ENCODE data around the gene FCMR.

FCMR gene

GRCh38 chr1:206946261-206946660 is 24.5 kb upstream of the FCMR start, which contains the start of gene PIGR:
Gene PIGR, minus strand, starts transcription at chr1:206946466. Its CDS starts 5,935 bp downstream, at chr1:206940531.
- ATAC-seq (ENCODE audit: low read depth), result no peak
- Histone ChIP-seq H3K9me3 (ENCODE audit: severe bottlenecking) (no peaks in the 10 kb centered on the region), H3K4me3 (ENCODE audit: severe bottlenecking) (no peak within 1 kb of the TSS), H3K27ac (ENCODE audit: poor library complexity, severe bottlenecking) (no peak within 1 kb of the TSS), H3K4me1 (ENCODE audit: insufficient read depth, poor library complexity, severe bottlenecking) (no peaks in the 10 kb centered on the region), H3K27me3 (ENCODE audit: insufficient read depth, poor library complexity, severe bottlenecking) (no peaks in the 10 kb centered on the region), H3K36me3 (ENCODE audit: low read depth) (no peaks in the 10 kb centered on the region)
- no peak for DNase-seq (ENCODE audit: low spot score)
- TF ChIP-seq CTCF (IDR thresholded peaks at IDR 0.05; ENCODE audit: poor library complexity, severe bottlenecking), result no peak

- H3K9me3 ChIP-seq (ENCODE audit: severe bottlenecking), result no peaks in the 10 kb centered on the region
- H3K27ac ChIP-seq (ENCODE audit: poor library complexity, severe bottlenecking), result no peak overlapping the region
- no peak for TF ChIP-seq CTCF (IDR thresholded peaks at IDR 0.05; ENCODE audit: poor library complexity, severe bottlenecking)
- ATAC-seq (ENCODE audit: low read depth), result no peak
- no peaks in the 10 kb centered on the region for H3K36me3 ChIP-seq (ENCODE audit: low read depth)
- no peaks in the 10 kb centered on the region for H3K27me3 ChIP-seq (ENCODE audit: insufficient read depth, poor library complexity, severe bottlenecking)
- no peak overlapping the region for H3K4me3 ChIP-seq (ENCODE audit: severe bottlenecking)
- no peaks in the 10 kb centered on the region for H3K4me1 ChIP-seq (ENCODE audit: insufficient read depth, poor library complexity, severe bottlenecking)
- DNase-seq (ENCODE audit: low spot score), result no peak
Measured at GRCh38 chr1:206945779-206946178, 24.0 kb upstream of the FCMR start.

- Histone ChIP-seq H3K4me3 (ENCODE audit: severe bottlenecking) (no peak overlapping the region), H3K36me3 (ENCODE audit: low read depth) (no peaks in the 10 kb centered on the region), H3K27me3 (ENCODE audit: insufficient read depth, poor library complexity, severe bottlenecking) (no peaks in the 10 kb centered on the region), H3K27ac (ENCODE audit: poor library complexity, severe bottlenecking) (no peak overlapping the region), H3K4me1 (ENCODE audit: insufficient read depth, poor library complexity, severe bottlenecking) (no peaks in the 10 kb centered on the region), H3K9me3 (ENCODE audit: severe bottlenecking) (no peaks in the 10 kb centered on the region)
- DNase-seq (ENCODE audit: low spot score), result no peak
- no peak for ATAC-seq (ENCODE audit: low read depth)
- TF ChIP-seq CTCF (IDR thresholded peaks at IDR 0.05; ENCODE audit: poor library complexity, severe bottlenecking), result no peak
Measured at GRCh38 chr1:206944703-206945102, 23.0 kb upstream of the FCMR start.

GRCh38 chr1:206941766-206942418 is 20.2 kb upstream of the FCMR start:
- Histone ChIP-seq H3K27ac (ENCODE audit: poor library complexity, severe bottlenecking) (no peak overlapping the region), H3K27me3 (ENCODE audit: insufficient read depth, poor library complexity, severe bottlenecking) (no peaks in the 10 kb centered on the region), H3K4me3 (ENCODE audit: severe bottlenecking) (no peak overlapping the region), H3K9me3 (ENCODE audit: severe bottlenecking) (no peaks in the 10 kb centered on the region), H3K36me3 (ENCODE audit: low read depth) (no peaks in the 10 kb centered on the region), H3K4me1 (ENCODE audit: insufficient read depth, poor library complexity, severe bottlenecking) (no peaks in the 10 kb centered on the region)
- DNase-seq (ENCODE audit: low spot score) (no peak), ATAC-seq (ENCODE audit: low read depth) (no peak)
- no peak for TF ChIP-seq CTCF (IDR thresholded peaks at IDR 0.05; ENCODE audit: poor library complexity, severe bottlenecking)

GRCh38 chr1:206940588-206940936 is 18.8 kb upstream of the FCMR start:
- ATAC-seq (ENCODE audit: low read depth) (no peak), DNase-seq (ENCODE audit: low spot score) (no peak)
- no peak for TF ChIP-seq CTCF (IDR thresholded peaks at IDR 0.05; ENCODE audit: poor library complexity, severe bottlenecking)
- Histone ChIP-seq H3K27me3 (ENCODE audit: insufficient read depth, poor library complexity, severe bottlenecking) (no peaks in the 10 kb centered on the region), H3K4me1 (ENCODE audit: insufficient read depth, poor library complexity, severe bottlenecking) (no peaks in the 10 kb centered on the region), H3K9me3 (ENCODE audit: severe bottlenecking) (no peaks in the 10 kb centered on the region), H3K36me3 (ENCODE audit: low read depth) (no peaks in the 10 kb centered on the region), H3K4me3 (ENCODE audit: severe bottlenecking) (no peak overlapping the region), H3K27ac (ENCODE audit: poor library complexity, severe bottlenecking) (no peak overlapping the region)

All from RWPE2 (cell line).